Measurements from ENCODE around the gene OR4C45.
"Not testable (repeated sequence)": the region's sequence is repeated elsewhere in the genome, so short reads cannot be mapped to it uniquely, and the experiment has no call there.

The OR4C45 gene

GRCh38 chr11:50032574-50032973 lies at the start of gene OR4C45:
Gene OR4C45, plus strand, starts transcription at chr11:50032874.
- DNase-seq = no peak

GRCh38 chr11:49995565-49995964 lies 37.1 kb upstream of the OR4C45 start:
- DNase-seq = peak; percentile 66 to 74

- no peak for DNase-seq
These were observed 2.5 kb upstream of the OR4C45 start for GRCh38 chr11:50030193-50030592.

- not testable (repeated sequence) for DNase-seq
These were observed 3.6 kb downstream of the OR4C45 start for GRCh38 chr11:50036239-50036638.

GRCh38 chr11:50037251-50037650 lies 4.6 kb downstream of the OR4C45 start:
- no peak for DNase-seq

- no peak for DNase-seq
These were observed 12.0 kb downstream of the OR4C45 start for GRCh38 chr11:50044647-50045046.

GRCh38 chr11:50063056-50063455 lies 30.4 kb downstream of the OR4C45 start:
- not testable (repeated sequence) for DNase-seq

GRCh38 chr11:50070389-50070788 lies 37.7 kb downstream of the OR4C45 start:
- DNase-seq = no peak

GRCh38 chr11:50071584-50072225 lies 39.0 kb downstream of the OR4C45 start:
- DNase-seq = no peak

- no peak for DNase-seq
These were observed 39.8 kb downstream of the OR4C45 start for GRCh38 chr11:50072226-50073112.

GRCh38 chr11:50073113-50074105 lies 40.7 kb downstream of the OR4C45 start:
- DNase-seq = no peak

GRCh38 chr11:50074161-50074560 lies 41.5 kb downstream of the OR4C45 start:
- no peak for DNase-seq

GRCh38 chr11:50075856-50076255 lies 43.2 kb downstream of the OR4C45 start:
- no peak for DNase-seq

GRCh38 chr11:50077526-50077925 lies 44.9 kb downstream of the OR4C45 start:
- DNase-seq = no peak

- no peak for DNase-seq
These were observed 45.3 kb downstream of the OR4C45 start for GRCh38 chr11:50078001-50078400.

- not testable (repeated sequence) for DNase-seq
These were observed 46.3 kb downstream of the OR4C45 start for GRCh38 chr11:50078946-50079345.

- no peak for DNase-seq
These were observed 47.6 kb downstream of the OR4C45 start for GRCh38 chr11:50080256-50080655.
